Activated naive CD4-positive, alpha-beta T cell treated with anti-CD3 and anti-CD28 coated beads for 36 hours (primary cell): ENCODE data around the gene ANKRD37. TPM values are rescaled to one million over a fixed set of nuclear protein-coding genes. Genes with fewer than 3 reads are reported as not detected.

ENCODE experiments used
- CTCF ChIA-PET: fragments of 350-600 bp; sonication (Branson Sonifier 250); formaldehyde crosslinking; loops from one replicate; lab custom pipeline; 2021; ENCODE audit warnings: antibody characterized with exemption; lab: Charles Lee
- DNase-seq: peaks from one replicate; pipeline ENCODE4 v3.0.0-alpha.2; 2020
- H3K27ac Mint-ChIP-seq: one replicate; pipeline ENCODE4 v1.8.0; 2021; ENCODE audit warnings: mild to moderate bottlenecking, mixed read lengths
- H3K27me3 Mint-ChIP-seq: one replicate; pipeline ENCODE4 v1.8.0; 2021; ENCODE audit warnings: low read depth, mixed read lengths
- H3K36me3 Mint-ChIP-seq: one replicate; pipeline ENCODE4 v1.8.0; 2021; ENCODE audit warnings: low read depth, mixed read lengths
- H3K4me1 Mint-ChIP-seq: one replicate; pipeline ENCODE4 v1.8.0; 2021; ENCODE audit warnings: low read depth, mixed read lengths
- H3K4me3 Mint-ChIP-seq: one replicate; pipeline ENCODE4 v1.8.0; 2021; ENCODE audit warnings: mild to moderate bottlenecking, moderate library complexity, mixed read lengths
- H3K9me3 Mint-ChIP-seq: one replicate; pipeline ENCODE4 v1.8.0; 2021; ENCODE audit warnings: mixed read lengths
- intact Hi-C: fragments of 100-400 bp; cut with micrococcal nuclease; formaldehyde crosslinking; loops from one replicate; pipeline ENCODE4 v1.15.1; 2023
- total RNA-seq, 2 experiments: library from RNA; stranded (reverse); gene quantifications; one replicate each; pipeline ENCODE4 v1.2.3, GENCODE V29; 2021

Gene ANKRD37
- total RNA-seq, 2 experiments from 2014 or later: 10.5 to 13.6 TPM

GRCh38 chr4:185363251-185363650 is 33.4 kb upstream of the ANKRD37 start:
- H3K27ac Mint-ChIP-seq: no peak overlapping the region

GRCh38 chr4:185364886-185365285 is 31.8 kb upstream of the ANKRD37 start:
- no peaks in the 10 kb centered on the region for H3K27me3 Mint-ChIP-seq
- CTCF ChIA-PET: interaction anchor here (0.7 kb wide), 1 partner anchor 95 kb away, joined by 3 read pairs; no protein-coding TSS in a partner anchor
- no peaks in the 10 kb centered on the region for H3K9me3 Mint-ChIP-seq
- no peak overlapping the region for H3K27ac Mint-ChIP-seq
- H3K36me3 Mint-ChIP-seq: peaks cover 3% of the 10 kb centered on the region
- no peak for DNase-seq
- intact Hi-C loops: no loop called here
- H3K4me3 Mint-ChIP-seq: no peak overlapping the region
- H3K4me1 Mint-ChIP-seq: no peaks in the 10 kb centered on the region

More at GRCh38 chr4:185363251-185363650, 33.4 kb upstream of the ANKRD37 start:
- peaks cover 4% of the 10 kb centered on the region for H3K36me3 Mint-ChIP-seq
- no peak overlapping the region for H3K4me3 Mint-ChIP-seq
- no peaks in the 10 kb centered on the region for H3K9me3 Mint-ChIP-seq
- DNase-seq: no peak
- no peaks in the 10 kb centered on the region for H3K27me3 Mint-ChIP-seq
- no peaks in the 10 kb centered on the region for H3K4me1 Mint-ChIP-seq
- CTCF ChIA-PET: no interaction called here
- intact Hi-C loops: no loop called here

- H3K36me3 Mint-ChIP-seq: peaks cover 2% of the 10 kb centered on the region
- intact Hi-C loops: no loop called here
- CTCF ChIA-PET: no interaction called here
- H3K27ac Mint-ChIP-seq: no peak overlapping the region
- no peak for DNase-seq
- no peaks in the 10 kb centered on the region for H3K27me3 Mint-ChIP-seq
- H3K9me3 Mint-ChIP-seq: no peaks in the 10 kb centered on the region
- no peak overlapping the region for H3K4me3 Mint-ChIP-seq
- H3K4me1 Mint-ChIP-seq: no peaks in the 10 kb centered on the region
Observed at GRCh38 chr4:185369731-185370130, 26.9 kb upstream of the ANKRD37 start.

GRCh38 chr4:185370268-185370949 is 26.2 kb upstream of the ANKRD37 start:
- Mint-ChIP-seq H3K27ac (no peak overlapping the region), H3K27me3 (no peaks in the 10 kb centered on the region), H3K4me3 (no peak overlapping the region), H3K9me3 (no peaks in the 10 kb centered on the region), H3K36me3 (peaks cover 2% of the 10 kb centered on the region), H3K4me1 (no peaks in the 10 kb centered on the region)
- CTCF ChIA-PET: no interaction called here
- DNase-seq: no peak
- intact Hi-C loops: no loop called here

GRCh38 chr4:185371702-185372101 is 24.9 kb upstream of the ANKRD37 start:
- Mint-ChIP-seq H3K4me1 (no peaks in the 10 kb centered on the region), H3K27ac (no peak overlapping the region), H3K4me3 (no peak overlapping the region), H3K36me3 (peaks cover 2% of the 10 kb centered on the region), H3K27me3 (no peaks in the 10 kb centered on the region), H3K9me3 (no peaks in the 10 kb centered on the region)
- CTCF ChIA-PET: no interaction called here
- intact Hi-C loops: no loop called here
- DNase-seq: no peak

- no peaks in the 10 kb centered on the region for H3K9me3 Mint-ChIP-seq
- intact Hi-C loops: no loop called here
Observed at GRCh38 chr4:185374027-185374426, 22.6 kb upstream of the ANKRD37 start.

GRCh38 chr4:185374573-185374972 is 22.1 kb upstream of the ANKRD37 start:
- H3K9me3 Mint-ChIP-seq: no peaks in the 10 kb centered on the region
- no peak overlapping the region for H3K4me3 Mint-ChIP-seq
- DNase-seq: no peak
- peaks cover 2% of the 10 kb centered on the region for H3K36me3 Mint-ChIP-seq
- CTCF ChIA-PET: no interaction called here
- H3K27ac Mint-ChIP-seq: no peak overlapping the region
- intact Hi-C loops: no loop called here
- H3K4me1 Mint-ChIP-seq: no peaks in the 10 kb centered on the region
- H3K27me3 Mint-ChIP-seq: no peaks in the 10 kb centered on the region

More at GRCh38 chr4:185374027-185374426, 22.6 kb upstream of the ANKRD37 start:
- Mint-ChIP-seq H3K27me3 (no peaks in the 10 kb centered on the region), H3K4me1 (no peaks in the 10 kb centered on the region), H3K27ac (no peak overlapping the region), H3K36me3 (peaks cover 2% of the 10 kb centered on the region), H3K4me3 (no peak overlapping the region)
- no peak for DNase-seq
- CTCF ChIA-PET: no interaction called here

GRCh38 chr4:185378264-185378663 is 18.4 kb upstream of the ANKRD37 start:
- no peaks in the 10 kb centered on the region for H3K27me3 Mint-ChIP-seq
- intact Hi-C loops: no loop called here
- no peaks in the 10 kb centered on the region for H3K36me3 Mint-ChIP-seq
- CTCF ChIA-PET: no interaction called here
- H3K4me1 Mint-ChIP-seq: no peaks in the 10 kb centered on the region
- no peak overlapping the region for H3K27ac Mint-ChIP-seq
- H3K9me3 Mint-ChIP-seq: peaks cover 3% of the 10 kb centered on the region
- no peak for DNase-seq
- H3K4me3 Mint-ChIP-seq: no peak overlapping the region

- H3K27ac Mint-ChIP-seq: no peak overlapping the region
- H3K9me3 Mint-ChIP-seq: peaks cover 3% of the 10 kb centered on the region
- peaks cover 11% of the 10 kb centered on the region for H3K27me3 Mint-ChIP-seq
- H3K4me1 Mint-ChIP-seq: peaks cover 3% of the 10 kb centered on the region
- CTCF ChIA-PET: no interaction called here
- H3K4me3 Mint-ChIP-seq: no peak overlapping the region
- peaks cover 3% of the 10 kb centered on the region for H3K36me3 Mint-ChIP-seq
- no peak for DNase-seq
- intact Hi-C loops: no loop called here
Observed at GRCh38 chr4:185379326-185380295, 17.0 kb upstream of the ANKRD37 start.

- no peak for DNase-seq
- Mint-ChIP-seq H3K27ac (no peak overlapping the region), H3K4me1 (peaks cover 10% of the 10 kb centered on the region), H3K27me3 (peaks cover 18% of the 10 kb centered on the region), H3K9me3 (peaks cover 3% of the 10 kb centered on the region), H3K4me3 (no peak overlapping the region), H3K36me3 (peaks cover 3% of the 10 kb centered on the region)
- CTCF ChIA-PET: no interaction called here
- intact Hi-C loops: no loop called here
Observed at GRCh38 chr4:185380320-185380719, 16.3 kb upstream of the ANKRD37 start.

- Mint-ChIP-seq H3K4me3 (no peak overlapping the region), H3K27me3 (peaks cover 24% of the 10 kb centered on the region), H3K9me3 (peaks cover 3% of the 10 kb centered on the region), H3K27ac (no peak overlapping the region), H3K4me1 (peaks cover 11% of the 10 kb centered on the region), H3K36me3 (peaks cover 3% of the 10 kb centered on the region)
- CTCF ChIA-PET: interaction anchor here (0.6 kb wide), 1 partner anchor 36 kb away, joined by 3 read pairs; no protein-coding TSS in a partner anchor
- no peak for DNase-seq
- intact Hi-C loops: no loop called here
Observed at GRCh38 chr4:185381288-185382196, 15.1 kb upstream of the ANKRD37 start.

- peaks cover 11% of the 10 kb centered on the region for H3K4me1 Mint-ChIP-seq
- H3K27ac Mint-ChIP-seq: no peak overlapping the region
- no peak for DNase-seq
- peaks cover 24% of the 10 kb centered on the region for H3K27me3 Mint-ChIP-seq
- CTCF ChIA-PET: interaction anchor here (0.6 kb wide), 1 partner anchor 37 kb away, joined by 3 read pairs; no protein-coding TSS in a partner anchor
- H3K36me3 Mint-ChIP-seq: peaks cover 3% of the 10 kb centered on the region
- H3K4me3 Mint-ChIP-seq: no peak overlapping the region
- H3K9me3 Mint-ChIP-seq: peaks cover 3% of the 10 kb centered on the region
- intact Hi-C loops: no loop called here
Observed at GRCh38 chr4:185382754-185383153, 13.9 kb upstream of the ANKRD37 start.
